Measurements from ENCODE around the gene STBD1. TPM values are rescaled to one million over a fixed set of nuclear protein-coding genes. Genes with fewer than 3 reads are reported as not detected.

Gene STBD1
- total and polyA plus RNA-seq, 9 of the 15 experiments (the other 6 are each of a cell fraction or from before 2014, with no cell fraction given) = 0.08 to 0.64 (median 0.27) TPM; not detected in 2

- no peak for FAIRE-seq
- no peaks in the 10 kb centered on the region for H3K36me3 ChIP-seq (ENCODE audit: control insufficient read depth, insufficient read depth, low read length)
- H3K4me3 ChIP-seq = no peak overlapping the region
- ATAC-seq = no peak
- no TSS peak for BruUV-seq (replicated peaks)
- intact Hi-C loops (cut with micrococcal nuclease) (no loop called here), in situ Hi-C loops (cut with MboI) (no loop called here)
- DNase-seq (ENCODE audit: extremely low read depth in 1 of 4, low spot score in 3 of 4) = no peak
- 37% methylated on average over 2 of the region's 2 CpGs for WGBS (ENCODE audit: insufficient coverage, low coverage, missing lambda C conversion rate)
- H3K27ac ChIP-seq (ENCODE audit: extremely low read depth, low read depth, low read length) = no peak overlapping the region
- no peaks in the 10 kb centered on the region for H3K79me2 ChIP-seq (ENCODE audit: control insufficient read depth, insufficient read depth, low read length)
- H3K4me2 ChIP-seq (ENCODE audit: insufficient read depth, low read length) = no peak overlapping the region
- no peaks in the 10 kb centered on the region for H3K9me1 ChIP-seq (ENCODE audit: control insufficient read depth, insufficient read depth, low read length)
- no peaks in the 10 kb centered on the region for H3K27me3 ChIP-seq (ENCODE audit: control insufficient read depth in 2 of 2, insufficient read depth in 2 of 2, low read length in 2 of 2)
- no peak overlapping the region for H2AFZ ChIP-seq (ENCODE audit: low read depth, low read length)
- no peak overlapping the region for H3K9ac ChIP-seq (ENCODE audit: insufficient read depth in 1 of 2, low read depth in 2 of 2, low read length in 2 of 2)
- H4K20me1 ChIP-seq (replicated peaks; ENCODE audit: control insufficient read depth, insufficient read depth, low read length) = no peaks in the 10 kb centered on the region
- peaks cover 2% of the 10 kb centered on the region in 2 experiments; a peak in 3 of 5 replicates for H3K4me1 ChIP-seq (replicated peaks in 1 of 2; ENCODE audit: control insufficient read depth in 2 of 2, insufficient read depth in 2 of 2, low read length in 2 of 2)
- TF ChIP-seq FOXO4 (CRISPR knock-in tag; IDR thresholded peaks at IDR 0.05) (no peak), IRF2 (CRISPR knock-in tag; IDR thresholded peaks at IDR 0.05) (no peak), MTF1 (CRISPR knock-in tag; IDR thresholded peaks at IDR 0.05; ENCODE audit: borderline replicate concordance) (no peak), PBX2 (CRISPR knock-in tag; IDR thresholded peaks at IDR 0.05; ENCODE audit: low read depth) (no peak), PBX2 (tag; conservative IDR thresholded peaks at IDR 0.05; ENCODE audit: low read depth) (no peak), SMARCB1 (IDR thresholded peaks at IDR 0.05; ENCODE audit: insufficient read length, low read depth) (no peak), MLLT1 (IDR thresholded peaks at IDR 0.05) (no peak), ZBTB43 (CRISPR knock-in tag; IDR thresholded peaks at IDR 0.05) (no peak), KDM2B (CRISPR knock-in tag; IDR thresholded peaks at IDR 0.05) (no peak), HEY1 (CRISPR knock-in tag; IDR thresholded peaks at IDR 0.05; ENCODE audit: borderline replicate concordance) (no peak)
- POLR2A ChIA-PET = no interaction called here
- no peaks in the 10 kb centered on the region; the same call in 1 of the 2 replicates for H3K9me3 ChIP-seq (replicated peaks; ENCODE audit: control insufficient read depth, insufficient read depth, low read depth, low read length)
- CTCF ChIA-PET (ENCODE audit: low intra/inter-chr PET ratio) = no interaction called here
These were observed 7.0 kb downstream of the STBD1 start for GRCh38 chr4:76313547-76313946.
